ENCODE measurements around the gene P3H1. TPM values are rescaled to one million over a fixed set of nuclear protein-coding genes. Genes with fewer than 3 reads are reported as not detected.

The P3H1 gene
- total RNA-seq, 2 donors from 2014 or later, result 21.0 to 52.1 TPM

DNA sequence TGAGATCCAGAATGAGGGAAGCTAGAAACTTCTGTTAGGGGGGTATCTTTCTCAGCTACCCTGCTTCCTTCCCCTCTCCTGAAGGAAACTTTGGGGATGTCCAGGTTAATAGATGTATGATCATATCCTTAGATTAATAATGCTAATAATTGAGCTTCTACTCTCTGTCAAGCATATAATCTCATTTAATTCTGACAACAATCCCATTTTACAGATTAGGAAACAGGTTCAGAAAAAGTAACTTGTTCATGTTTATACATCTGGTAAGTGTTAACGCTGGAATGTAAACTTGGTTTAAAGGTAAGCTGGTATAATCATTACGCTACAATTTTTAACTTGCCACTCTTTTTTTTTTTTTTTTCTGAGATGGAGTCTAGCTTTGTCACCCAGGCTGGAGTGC is 16.3 kb upstream of the P3H1 start:
- Histone ChIP-seq H3K4me1 (replicated peaks) (no peaks in the 10 kb centered on the region), H3K4me3 (no peak overlapping the region), H3K36me3 (no peaks in the 10 kb centered on the region), H3K27ac (no peak overlapping the region), H3K27me3 (replicated peaks; ENCODE audit: insufficient read depth) (no peaks in the 10 kb centered on the region), H3K9me3 (no peaks in the 10 kb centered on the region)
- TF ChIP-seq, protein P1, sequence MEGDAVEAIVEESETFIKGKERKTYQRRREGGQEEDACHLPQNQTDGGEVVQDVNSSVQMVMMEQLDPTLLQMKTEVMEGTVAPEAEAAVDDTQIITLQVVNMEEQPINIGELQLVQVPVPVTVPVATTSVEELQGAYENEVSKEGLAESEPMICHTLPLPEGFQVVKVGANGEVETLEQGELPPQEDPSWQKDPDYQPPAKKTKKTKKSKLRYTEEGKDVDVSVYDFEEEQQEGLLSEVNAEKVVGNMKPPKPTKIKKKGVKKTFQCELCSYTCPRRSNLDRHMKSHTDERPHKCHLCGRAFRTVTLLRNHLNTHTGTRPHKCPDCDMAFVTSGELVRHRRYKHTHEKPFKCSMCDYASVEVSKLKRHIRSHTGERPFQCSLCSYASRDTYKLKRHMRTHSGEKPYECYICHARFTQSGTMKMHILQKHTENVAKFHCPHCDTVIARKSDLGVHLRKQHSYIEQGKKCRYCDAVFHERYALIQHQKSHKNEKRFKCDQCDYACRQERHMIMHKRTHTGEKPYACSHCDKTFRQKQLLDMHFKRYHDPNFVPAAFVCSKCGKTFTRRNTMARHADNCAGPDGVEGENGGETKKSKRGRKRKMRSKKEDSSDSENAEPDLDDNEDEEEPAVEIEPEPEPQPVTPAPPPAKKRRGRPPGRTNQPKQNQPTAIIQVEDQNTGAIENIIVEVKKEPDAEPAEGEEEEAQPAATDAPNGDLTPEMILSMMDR (IDR thresholded peaks at IDR 0.05), result no peak
- TF ChIP-seq POLR2A (IDR thresholded peaks at IDR 0.05), result no peak
- intact Hi-C loops (cut with DNase I), result no loop called here
- 98% methylated on average over 2 of the region's 2 CpGs for whole genome bisulfite sequencing
- no peak for DNase-seq (ENCODE audit: low spot score)

DNA sequence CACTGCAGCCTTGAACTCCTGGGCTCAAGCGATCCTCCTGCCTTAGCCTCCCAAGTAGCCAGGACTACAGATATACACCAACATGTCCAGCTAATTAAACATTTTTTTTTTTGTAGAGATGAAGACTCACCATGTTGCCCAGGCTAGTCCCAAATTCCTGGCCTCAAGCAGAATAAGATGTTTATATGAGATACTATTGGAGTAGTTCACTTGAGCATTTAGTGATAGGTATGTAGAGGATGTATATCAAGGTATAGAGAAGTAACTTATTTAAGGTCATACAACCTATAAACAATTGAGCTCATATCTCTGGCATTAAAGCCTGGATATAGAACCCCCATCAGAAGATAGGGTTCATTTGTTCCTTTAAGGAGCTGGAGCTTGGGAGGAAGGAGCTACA is 13.3 kb upstream of the P3H1 start:
- no peak overlapping the region for H3K27ac ChIP-seq
- no peak for DNase-seq (ENCODE audit: low spot score)
- no peak for TF ChIP-seq POLR2AphosphoS5 (IDR thresholded peaks at IDR 0.05)
- TF ChIP-seq POLR2A (IDR thresholded peaks at IDR 0.05), result no peak
- TF ChIP-seq, protein P1 (IDR thresholded peaks at IDR 0.05), result no peak
- no peaks in the 10 kb centered on the region for H3K4me1 ChIP-seq (replicated peaks)
- intact Hi-C loops (cut with DNase I), result no loop called here
- WGBS, result 100% methylated on average over 1 of the region's 1 CpG
- H3K27me3 ChIP-seq (replicated peaks; ENCODE audit: insufficient read depth), result no peaks in the 10 kb centered on the region
- no peaks in the 10 kb centered on the region for H3K9me3 ChIP-seq
- no peak overlapping the region for H3K4me3 ChIP-seq
- H3K36me3 ChIP-seq, result peaks cover 3 to 7% of the 10 kb centered on the region in 2 donors

DNA sequence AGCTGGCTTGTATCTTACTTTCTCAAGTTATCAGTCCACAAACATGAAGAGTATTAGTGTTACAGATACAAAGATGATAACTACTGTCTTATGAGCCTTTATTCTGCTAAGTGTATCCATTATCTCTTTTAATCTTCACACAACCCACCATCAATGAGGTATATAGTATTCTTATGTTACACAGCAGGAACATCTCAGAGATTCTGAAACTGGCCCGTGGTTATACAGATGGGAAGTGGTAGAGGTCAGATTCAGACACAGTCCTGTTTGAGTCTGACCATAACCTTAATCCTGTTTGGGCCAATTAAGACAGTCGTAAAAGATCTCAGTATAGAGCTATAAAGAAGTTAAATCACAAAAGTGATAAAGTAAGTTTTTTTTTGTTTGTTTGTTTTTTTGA is 12.9 kb upstream of the P3H1 start:
- H3K27me3 ChIP-seq (replicated peaks; ENCODE audit: insufficient read depth), result no peaks in the 10 kb centered on the region
- no peak overlapping the region for H3K4me3 ChIP-seq
- H3K4me1 ChIP-seq (replicated peaks), result no peaks in the 10 kb centered on the region
- no peak for DNase-seq (ENCODE audit: low spot score)
- TF ChIP-seq, protein P1 (IDR thresholded peaks at IDR 0.05), result no peak
- no peak overlapping the region for H3K27ac ChIP-seq
- intact Hi-C loops (cut with DNase I), result loop anchor here (5.0 kb wide), 1 partner anchor 293 kb away; no protein-coding TSS in a partner anchor
- 62% methylated on average over 2 of the region's 2 CpGs for WGBS
- H3K9me3 ChIP-seq, result no peaks in the 10 kb centered on the region
- peaks cover 7% of the 10 kb centered on the region in 2 donors for H3K36me3 ChIP-seq

DNA sequence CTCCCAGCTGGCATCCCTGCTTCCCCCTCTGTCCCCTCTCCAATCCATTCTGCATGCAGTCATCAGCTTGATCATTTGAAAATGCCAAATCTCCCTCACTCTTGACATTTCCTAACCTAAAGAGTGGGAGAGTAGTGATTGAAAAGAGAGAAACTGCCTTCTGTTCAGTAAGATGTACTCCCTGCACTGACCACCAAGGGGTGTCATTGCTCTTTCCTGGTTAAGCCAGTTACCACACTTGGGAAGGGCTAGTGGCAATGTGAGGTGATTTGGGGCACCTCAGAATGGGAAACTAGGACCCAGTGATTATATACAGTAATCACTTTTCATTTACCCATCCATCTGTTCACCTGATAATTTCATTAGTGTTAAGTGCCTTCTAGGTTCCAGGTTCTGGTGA is 11.0 kb upstream of the P3H1 start:
- intact Hi-C loops (cut with DNase I), result loop anchor here (5.0 kb wide), 1 partner anchor 294 kb away; no protein-coding TSS in a partner anchor
- H3K4me3 ChIP-seq, result no peak overlapping the region
- H3K36me3 ChIP-seq, result peaks cover 7% of the 10 kb centered on the region in 2 donors
- TF ChIP-seq POLR2AphosphoS5 (IDR thresholded peaks at IDR 0.05) (no peak), POLR2A (IDR thresholded peaks at IDR 0.05) (no peak)
- TF ChIP-seq, protein P1 (IDR thresholded peaks at IDR 0.05), result peak in 3 of 4 experiments; percentile 25 to 59 (median 46)
- no peak overlapping the region for H3K27ac ChIP-seq
- no peaks in the 10 kb centered on the region for H3K4me1 ChIP-seq (replicated peaks)
- no peak for DNase-seq (ENCODE audit: low spot score)
- no peaks in the 10 kb centered on the region for H3K9me3 ChIP-seq
- no peaks in the 10 kb centered on the region for H3K27me3 ChIP-seq (replicated peaks; ENCODE audit: insufficient read depth)

DNA sequence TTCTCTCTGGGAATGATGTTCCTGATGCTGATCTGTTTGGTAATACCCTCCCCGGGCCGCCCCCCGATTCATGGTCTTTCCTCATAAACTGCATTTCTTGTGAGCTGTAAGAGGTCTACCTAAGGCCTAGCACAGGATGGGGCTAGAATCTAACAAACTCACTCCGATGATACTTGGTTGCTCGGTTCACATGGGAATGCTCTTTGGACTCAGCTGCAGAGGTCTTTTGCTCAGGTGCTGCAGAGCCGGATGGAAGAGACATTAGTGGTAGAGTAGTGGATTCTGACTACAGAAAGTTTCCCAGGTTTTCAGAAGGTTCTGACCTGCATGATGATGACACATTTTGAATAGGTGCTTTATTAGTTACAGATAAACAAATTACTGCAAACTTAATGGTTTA is 9.7 kb upstream of the P3H1 start:
- intact Hi-C loops (cut with DNase I), result loop anchor here (5.0 kb wide), 1 partner anchor 296 kb away; no protein-coding TSS in a partner anchor
- Histone ChIP-seq H3K4me3 (no peak overlapping the region), H3K4me1 (replicated peaks) (no peaks in the 10 kb centered on the region), H3K27ac (no peak overlapping the region), H3K27me3 (replicated peaks; ENCODE audit: insufficient read depth) (no peaks in the 10 kb centered on the region), H3K36me3 (peaks cover 7% of the 10 kb centered on the region in 2 donors), H3K9me3 (no peaks in the 10 kb centered on the region)
- TF ChIP-seq POLR2A (IDR thresholded peaks at IDR 0.05) (no peak), POLR2AphosphoS5 (IDR thresholded peaks at IDR 0.05) (no peak)
- TF ChIP-seq, protein P1 (IDR thresholded peaks at IDR 0.05), result no peak
- DNase-seq (ENCODE audit: low spot score), result no peak
- 95% methylated on average over 6 of the region's 6 CpGs for WGBS

Data from prostate gland (tissue), 2 donors.